Measurements from ENCODE around the gene METAP1. TPM values are rescaled to one million over a fixed set of nuclear protein-coding genes. Genes with fewer than 3 reads are reported as not detected.
"Not testable (repeated sequence)": the region's sequence is repeated elsewhere in the genome, so short reads cannot be mapped to it uniquely, and the experiment has no call there.

METAP1 gene
- total RNA-seq, 1 experiment from 2014 or later: 34.9 TPM

DNA sequence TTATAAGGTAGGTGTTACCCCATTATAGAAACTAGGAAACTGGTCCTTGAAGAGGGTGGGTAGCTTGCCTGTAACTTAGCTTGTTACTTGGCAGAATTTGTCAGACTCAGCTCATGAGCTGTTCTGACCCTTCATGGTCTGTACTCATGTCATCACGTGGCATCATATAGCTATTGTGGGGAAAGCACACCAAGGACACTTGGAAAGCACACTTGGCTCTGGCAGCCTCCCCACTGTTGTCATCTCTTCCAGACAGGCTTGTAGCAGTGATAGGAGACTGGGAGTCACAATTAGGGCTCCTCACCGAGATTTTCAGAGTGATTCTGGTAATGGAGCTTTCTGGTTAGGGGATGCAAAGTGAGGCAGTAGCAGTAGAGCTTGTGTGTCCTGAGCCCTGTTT lies 62.7 kb downstream of the METAP1 start:
- DNase-seq (ENCODE audit: low read depth): no peak

DNA sequence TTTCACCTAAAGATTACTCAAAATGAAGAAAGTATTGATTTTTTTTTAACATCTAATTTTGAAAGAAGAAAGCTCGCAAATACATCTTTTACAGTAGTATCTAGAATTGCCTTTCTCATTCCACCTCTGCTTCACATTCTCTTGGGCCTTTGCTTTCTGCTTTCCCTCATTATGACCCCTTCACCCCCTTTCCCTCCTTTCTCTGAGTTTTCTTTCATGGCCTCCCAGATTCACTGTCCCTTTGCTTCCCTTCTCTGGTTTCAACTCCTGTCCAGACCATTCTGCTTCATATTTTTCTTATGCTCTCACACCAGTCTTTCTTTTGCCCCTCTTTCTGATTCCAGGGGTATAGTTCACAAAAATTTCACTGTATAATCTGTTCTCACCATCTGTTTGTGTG lies 64.0 kb downstream of the METAP1 start:
- DNase-seq (ENCODE audit: low read depth): no peak

DNA sequence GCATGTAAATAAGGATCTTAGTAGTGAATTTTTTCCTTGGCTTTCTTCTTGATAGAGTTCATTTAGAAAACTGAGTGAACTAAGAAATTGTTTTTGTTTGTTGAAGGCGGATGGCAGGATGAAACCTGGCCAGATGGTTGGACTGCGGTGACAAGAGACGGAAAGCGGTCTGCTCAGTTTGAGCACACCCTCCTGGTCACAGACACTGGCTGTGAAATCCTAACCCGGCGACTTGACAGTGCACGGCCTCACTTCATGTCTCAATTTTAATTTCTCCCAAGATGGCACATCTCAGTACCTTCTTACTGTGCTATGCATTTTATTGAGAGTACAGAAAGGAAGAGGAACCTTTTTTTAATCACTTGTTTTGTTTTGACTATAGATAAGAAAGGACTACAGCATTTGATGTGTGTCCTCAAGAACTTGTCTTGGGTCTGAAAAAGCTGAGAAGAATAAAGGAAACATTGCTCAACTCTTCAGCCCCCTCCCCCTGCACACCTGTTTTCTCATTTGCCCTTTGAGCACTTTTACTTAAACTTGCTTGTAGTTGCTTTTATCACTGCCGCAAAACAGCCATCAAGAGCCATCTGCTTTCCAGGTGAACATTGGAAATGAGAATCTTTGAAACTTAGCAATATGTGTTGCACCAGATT lies 65.7 kb downstream of the METAP1 start:
- no peak for DNase-seq (ENCODE audit: low read depth)

DNA sequence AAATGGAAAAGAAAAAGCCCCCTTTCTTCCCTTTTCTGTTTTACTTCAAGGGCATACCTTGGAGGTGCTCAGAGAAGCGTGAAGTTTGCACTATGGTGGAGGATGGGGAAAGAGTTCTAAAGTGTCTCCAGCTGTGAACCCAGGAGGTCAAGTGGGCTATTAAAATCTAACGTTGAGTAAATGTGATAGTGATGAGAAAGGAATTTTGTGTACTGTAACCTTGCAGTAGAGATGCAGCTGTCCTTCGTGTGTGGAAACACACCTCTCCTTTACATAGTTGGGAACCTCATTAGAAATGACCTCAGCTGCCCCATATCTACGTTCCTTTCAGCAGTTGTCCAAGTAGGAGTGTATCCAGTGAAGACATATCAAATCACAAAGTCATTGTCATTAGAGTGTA lies 66.6 kb downstream of the METAP1 start:
- no peak for DNase-seq (ENCODE audit: low read depth)

DNA sequence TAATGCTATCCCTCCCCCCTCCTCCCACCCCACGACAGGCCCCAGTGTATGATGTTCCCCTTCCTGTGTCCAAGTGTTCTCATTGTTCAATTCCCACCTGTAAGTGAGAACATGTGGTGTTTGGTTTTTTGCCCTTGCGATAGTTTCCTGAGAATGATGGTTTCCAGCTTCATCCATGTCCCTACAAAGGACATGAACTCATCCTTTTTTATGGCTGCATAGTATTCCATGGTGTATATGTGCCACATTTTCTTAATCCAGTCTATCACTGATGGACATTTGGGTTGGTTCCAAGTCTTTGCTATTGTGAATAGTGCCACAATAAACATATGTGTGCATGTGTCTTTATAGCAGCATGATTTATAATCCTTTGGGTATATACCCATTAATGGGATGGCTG lies 70.0 kb downstream of the METAP1 start:
- DNase-seq (ENCODE audit: low read depth): not testable (repeated sequence)

DNA sequence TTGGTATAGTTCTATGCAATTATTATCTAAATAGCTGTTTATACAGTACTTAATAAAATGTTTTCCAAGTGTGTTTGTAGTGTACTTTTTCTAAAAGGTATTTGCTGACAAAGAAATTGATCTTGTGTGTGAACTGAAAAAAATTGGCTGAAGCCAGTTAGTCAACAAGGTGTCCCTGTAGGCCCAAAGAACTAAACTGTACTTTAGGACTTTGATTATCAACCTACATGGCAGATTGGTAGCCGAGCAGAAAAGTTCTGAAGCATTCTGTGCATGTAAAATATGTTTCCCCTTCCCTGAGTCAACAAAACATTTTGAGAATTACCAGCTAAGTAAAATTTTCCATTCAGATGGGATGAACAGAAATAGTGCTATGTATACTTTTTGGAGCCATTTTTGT lies 72.1 kb downstream of the METAP1 start:
- no peak for DNase-seq (ENCODE audit: low read depth)

DNA sequence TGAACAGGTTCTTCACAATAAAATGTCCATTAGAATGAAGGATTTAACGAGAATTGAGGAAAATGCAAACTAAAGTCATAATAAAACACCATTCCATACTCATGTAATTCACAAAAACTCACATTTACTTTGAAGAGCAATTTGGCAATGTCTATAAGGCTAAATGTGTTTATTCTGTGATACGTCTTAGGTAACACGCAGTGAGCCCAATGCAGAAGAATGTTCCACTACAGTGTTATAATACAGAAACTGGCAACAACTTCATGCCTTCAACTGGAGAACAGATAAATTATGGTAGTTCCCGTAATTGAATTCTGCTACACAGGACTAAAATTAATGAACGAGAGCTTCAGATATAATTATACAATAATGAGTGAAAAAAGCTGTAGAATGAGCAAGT lies 75.6 kb downstream of the METAP1 start:
- no peak for DNase-seq (ENCODE audit: low read depth)

DNA sequence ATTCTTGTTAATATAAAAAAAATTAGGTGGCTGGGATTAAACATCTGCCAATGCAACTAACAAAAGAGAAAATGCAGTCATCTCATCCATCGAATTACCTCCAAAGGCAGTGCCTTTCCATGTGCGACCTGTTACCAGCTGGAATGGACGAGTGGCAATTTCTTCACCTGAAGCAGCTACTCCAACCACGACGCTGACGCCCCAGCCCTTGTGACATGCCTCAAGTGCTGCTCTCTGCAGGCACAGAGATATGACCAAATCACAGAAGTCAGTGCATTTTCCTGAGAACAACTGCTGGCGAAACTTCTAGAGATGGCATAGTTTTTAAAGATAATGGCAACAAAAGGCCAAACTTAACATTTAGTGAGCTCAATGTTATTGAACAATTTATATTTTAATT lies 79.3 kb downstream of the METAP1 start:
- no peak for DNase-seq (ENCODE audit: low read depth)

DNA sequence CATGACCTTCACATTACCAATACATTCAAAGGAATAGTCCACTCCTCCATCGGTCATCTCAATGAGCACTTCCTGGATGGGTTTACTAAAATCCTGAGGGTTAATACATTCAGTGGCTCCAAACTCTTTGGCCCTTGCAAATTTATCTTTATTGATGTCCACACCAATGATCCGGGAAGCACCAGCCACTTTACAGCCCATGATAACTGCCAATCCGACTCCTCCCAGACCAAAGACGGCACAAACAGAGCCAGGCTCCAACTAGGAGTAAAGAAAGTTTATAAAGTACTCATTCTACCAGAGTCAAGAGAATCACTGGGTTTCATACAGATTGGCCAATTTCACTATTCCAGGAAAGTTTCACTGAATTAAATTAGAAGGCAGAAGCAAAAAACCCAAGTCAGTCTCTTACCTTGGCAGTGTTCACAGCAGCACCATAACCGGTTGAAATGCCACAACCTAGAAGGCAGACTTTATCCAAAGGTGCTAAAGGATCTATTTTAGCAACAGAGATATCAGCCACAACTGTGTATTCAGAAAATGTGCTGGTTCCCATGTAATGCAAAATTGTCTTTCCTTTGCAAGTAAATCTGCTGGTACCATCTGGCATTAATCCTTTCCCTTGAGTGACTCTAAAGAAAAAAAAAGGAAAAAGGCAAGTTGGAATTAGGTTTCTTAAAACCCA lies 80.9 kb downstream of the METAP1 start:
- DNase-seq (ENCODE audit: low read depth): no peak

DNA sequence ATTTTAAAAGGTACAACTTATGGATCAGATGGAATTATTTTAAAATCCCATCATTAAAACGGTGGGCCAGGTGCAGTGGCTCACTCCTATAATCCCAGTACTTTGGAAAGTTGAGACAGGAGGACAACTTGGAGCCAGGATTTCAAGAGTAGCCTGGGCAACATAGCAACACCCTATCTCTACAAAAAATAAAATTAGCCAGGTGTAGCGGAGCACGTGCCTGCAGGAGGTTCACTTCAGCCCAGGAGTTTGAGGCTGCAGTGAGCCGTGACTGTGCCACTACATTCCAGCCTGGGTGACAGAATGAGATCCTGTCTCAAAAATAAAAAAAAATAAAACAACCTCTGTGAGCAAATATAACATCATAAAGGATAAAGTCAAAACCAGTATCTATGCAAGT lies 81.7 kb downstream of the METAP1 start:
- no peak for DNase-seq (ENCODE audit: low read depth)

DNA sequence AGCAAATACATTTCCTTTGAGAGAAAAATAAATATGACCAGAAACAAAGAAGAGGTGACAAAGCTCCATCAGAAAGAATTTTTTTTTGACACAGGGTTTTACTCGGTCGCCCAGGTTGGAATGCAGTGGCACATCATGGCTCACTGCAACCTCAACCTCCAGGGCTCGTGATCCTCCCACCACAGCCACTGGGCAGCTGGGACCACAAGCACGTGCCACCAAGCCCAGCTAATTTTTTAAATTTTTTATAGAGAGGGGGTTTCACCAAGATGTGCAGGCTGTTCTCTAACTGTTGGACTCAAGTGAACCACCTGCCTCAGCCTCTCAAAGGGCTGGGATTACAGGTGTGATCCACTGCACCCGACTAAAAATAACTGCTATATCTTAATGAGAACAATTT lies 82.8 kb downstream of the METAP1 start:
- no peak for DNase-seq (ENCODE audit: low read depth)

DNA sequence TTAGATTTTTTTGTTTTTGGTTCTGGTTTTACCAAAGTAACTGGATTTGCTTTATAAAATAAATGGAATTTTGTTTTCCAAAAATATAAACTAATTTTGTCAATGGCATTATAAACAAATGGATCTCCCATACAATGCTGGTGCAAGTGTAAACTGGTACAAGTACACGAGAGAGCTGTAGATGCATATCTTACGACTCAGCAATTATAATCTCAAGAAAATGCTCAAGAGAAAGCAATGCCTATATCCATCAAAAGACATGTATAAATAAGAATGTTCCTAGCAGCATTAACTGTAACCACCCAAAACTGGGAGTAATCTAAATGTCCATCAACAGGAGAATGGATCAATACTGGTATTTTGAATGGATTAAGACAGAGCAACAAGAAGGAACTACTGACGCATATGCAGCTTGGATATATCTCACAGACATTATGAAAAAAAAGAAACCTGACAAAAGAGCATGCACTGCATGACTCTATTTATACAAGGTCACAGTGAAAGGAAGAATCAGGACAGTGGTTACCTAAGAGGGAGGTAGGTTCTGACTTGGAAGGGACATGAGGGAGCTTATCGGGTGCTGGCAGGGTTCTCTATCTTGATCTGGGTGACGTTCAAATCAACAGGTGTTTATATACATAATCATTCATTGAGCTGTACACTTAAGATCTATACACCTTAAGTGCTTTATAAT lies 83.6 kb downstream of the METAP1 start:
- DNase-seq (ENCODE audit: low read depth): no peak

DNA sequence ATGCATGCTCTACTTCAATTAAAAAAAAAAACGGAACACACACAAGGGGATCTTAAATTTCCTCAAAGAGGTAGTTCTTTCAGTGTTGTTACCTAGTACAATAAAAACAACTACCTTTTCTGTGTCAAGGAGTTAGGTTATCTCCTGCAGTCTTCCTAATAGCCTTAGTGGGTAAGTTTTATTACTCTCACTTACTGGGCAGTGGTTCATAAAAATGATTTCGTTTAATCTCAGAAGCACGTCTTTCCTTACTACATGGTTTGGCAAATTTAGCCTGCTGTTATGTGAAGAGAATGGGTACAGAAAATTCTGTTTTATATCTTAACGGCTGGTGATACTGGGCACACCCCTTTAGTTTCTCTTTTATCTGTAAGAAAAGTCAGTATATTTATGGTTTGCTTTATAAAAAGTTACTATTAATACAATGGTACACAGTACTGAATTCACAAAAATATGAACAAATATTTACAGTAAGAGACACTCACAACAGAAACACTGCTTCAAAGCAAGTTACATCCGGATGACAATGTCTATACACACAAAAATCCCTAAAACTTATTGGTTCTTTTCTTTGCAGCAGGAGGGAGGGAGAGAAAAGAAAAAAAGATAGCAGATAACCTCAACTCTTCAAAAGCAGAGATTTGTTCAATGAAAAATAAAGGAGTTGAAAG lies 84.2 kb downstream of the METAP1 start:
- DNase-seq (ENCODE audit: low read depth): no peak

DNA sequence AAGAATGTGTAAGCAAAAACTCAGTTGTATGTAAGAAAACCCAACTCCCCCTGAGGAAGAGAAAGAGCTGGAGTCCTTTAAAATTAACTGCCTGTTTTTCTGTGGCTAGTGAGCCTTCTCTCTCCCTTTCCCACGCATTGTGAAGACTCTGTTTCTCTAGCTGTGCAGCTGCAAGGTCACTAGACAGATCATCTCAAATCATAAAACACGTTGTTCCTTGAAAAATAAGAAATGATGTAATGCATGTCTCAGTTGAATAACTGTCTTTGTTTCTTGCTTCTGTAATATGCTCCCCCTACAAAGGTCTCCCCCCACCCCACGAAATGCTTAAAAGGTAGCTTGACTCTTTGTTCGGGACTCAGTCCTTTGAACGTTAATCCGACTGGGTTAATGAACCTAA lies 85.3 kb downstream of the METAP1 start:
- not testable (repeated sequence) for DNase-seq (ENCODE audit: low read depth)

DNA sequence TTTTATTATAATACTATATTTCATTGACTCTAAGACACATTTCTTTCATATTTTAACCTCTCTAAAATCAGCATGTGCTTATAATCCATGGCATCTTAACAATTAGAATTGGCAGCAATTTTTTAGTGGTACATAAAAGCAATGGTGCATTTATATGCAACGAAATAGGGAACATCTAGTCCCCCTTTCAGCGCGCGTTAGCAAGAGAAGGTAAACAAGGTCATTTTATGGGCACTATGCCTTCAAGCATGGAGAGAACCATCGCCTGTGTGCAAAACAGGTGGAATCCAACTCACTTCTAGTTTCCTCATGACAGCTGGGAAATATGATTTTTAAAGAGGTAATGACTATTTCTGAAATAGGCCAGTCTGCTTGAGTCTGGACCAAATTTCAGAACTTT lies 86.7 kb downstream of the METAP1 start:
- no peak for DNase-seq (ENCODE audit: low read depth)

DNA sequence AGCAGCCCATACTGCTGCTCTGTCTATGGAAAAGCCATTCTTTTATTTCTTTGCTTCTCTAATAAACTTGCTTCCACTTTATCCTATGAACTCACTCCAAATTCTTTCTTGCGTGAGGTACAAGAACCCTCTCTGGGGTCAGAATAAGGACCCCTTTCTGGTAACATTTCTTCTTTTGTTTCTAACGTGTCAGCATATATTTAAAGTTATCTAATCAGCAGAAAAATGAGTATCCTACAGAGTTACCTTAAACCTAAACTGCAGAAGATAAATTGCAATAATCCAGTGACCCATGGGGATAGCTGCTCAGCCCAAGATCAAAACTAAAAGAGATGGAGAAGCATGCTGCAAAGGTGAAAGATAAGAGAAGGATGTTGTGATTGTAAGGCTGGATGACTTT lies 89.1 kb downstream of the METAP1 start:
- no peak for DNase-seq (ENCODE audit: low read depth)

DNA sequence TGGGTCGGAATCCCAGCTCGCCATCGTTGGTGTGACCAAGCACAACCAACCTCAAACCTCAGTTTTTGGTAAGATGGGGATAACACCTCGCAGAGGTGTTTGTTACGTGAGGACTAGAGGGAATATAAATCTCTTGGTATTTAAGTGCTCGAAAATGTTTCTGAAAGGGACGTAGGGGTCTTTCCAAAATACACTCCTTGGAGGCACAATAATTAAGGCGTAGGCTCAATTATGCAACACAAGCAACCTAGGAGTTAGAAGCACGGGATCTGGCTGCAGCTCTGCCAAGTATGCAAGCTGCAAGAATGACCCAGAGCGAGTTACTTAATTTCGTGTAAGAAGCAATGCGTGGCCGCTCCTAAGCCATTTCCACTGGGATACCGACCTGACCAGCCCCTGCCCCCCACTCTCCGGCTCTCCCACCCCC lies 92.5 kb downstream of the METAP1 start:
- DNase-seq (ENCODE audit: low read depth): peak; percentile 11

DNA sequence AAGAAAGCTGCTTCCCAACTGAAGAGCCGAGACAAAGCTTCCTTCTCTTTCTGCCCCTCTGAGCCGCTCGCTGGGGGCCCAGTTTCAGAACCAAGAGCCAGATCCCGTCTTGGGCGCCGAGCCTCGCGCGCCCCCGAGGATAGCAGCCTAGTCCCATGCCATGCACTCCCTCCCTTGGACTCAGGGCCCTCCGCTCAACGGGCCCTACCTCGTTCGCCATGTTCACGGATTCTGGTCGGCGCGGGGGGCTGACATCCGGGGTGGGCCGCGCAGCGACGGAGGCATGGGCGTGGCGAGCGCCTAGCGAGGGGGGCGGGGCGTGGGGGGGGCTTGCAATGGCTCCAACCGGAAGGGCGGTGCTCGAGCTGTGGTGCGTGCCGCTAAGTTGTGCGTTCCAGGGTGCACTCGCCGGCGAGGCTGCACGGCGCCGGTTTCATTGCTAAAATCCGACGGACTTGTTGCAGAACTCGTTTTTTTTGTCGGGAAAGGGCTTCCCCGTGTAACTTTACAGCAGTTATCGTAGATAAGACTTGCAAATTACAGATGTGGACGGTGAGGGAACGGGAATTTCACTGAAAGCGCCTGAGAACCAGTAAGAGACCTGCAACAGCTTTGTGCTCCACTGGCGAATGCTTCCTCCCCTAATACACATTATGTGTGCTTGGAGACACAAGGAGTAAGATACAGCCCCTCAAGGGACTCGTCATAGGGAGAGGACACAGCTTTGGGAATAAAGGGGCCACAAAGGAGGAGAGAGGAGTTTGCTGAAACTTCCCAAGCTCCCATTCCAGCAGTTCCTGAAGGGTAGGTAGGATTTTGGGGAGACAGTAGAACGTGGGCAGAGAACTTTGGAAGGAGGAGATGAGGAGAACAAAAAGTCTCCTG lies 93.2 kb downstream of the METAP1 start, which contains the start of gene ADH5:
ADH5 (minus strand) TSS at position 308 of the 885 bp plus-strand sequence; CDS start at position 220, 88 bp downstream.
- DNase-seq (ENCODE audit: low read depth): peak; percentile 82

DNA sequence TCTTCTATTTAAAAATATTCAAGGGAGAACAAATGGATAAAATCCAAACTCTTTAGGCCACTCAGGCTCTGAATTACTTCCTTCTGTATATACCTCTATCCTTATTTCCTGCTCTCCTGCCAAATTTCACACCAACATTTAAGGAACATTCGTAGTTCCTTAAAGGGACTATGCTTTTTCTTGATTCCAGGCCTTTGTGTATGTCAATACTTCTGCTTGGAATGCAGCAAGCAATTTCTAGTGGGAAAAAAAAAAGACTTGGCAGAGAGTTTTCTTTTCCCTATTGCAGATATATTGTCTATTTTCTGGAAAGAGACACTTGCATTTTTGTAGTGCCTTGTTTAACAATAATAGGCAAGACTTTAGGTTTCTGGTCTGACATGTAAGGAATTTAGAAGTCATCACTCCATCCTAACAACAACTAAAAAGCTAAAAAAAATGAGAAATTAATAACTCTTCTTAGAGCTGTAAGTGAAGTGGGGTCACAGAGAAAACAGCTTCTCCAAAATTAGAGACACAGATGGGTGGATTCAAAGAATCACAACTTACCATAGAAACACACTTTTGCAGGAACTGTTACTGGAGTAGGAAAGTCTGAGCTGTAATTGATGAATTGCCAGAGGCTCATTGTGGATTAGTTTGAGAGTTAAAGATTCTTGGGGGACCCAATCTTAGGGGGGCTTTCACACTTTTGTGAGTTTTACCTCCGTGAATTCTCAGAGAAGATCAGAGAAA lies 95.1 kb downstream of the METAP1 start:
- no peak for DNase-seq (ENCODE audit: low read depth)

DNA sequence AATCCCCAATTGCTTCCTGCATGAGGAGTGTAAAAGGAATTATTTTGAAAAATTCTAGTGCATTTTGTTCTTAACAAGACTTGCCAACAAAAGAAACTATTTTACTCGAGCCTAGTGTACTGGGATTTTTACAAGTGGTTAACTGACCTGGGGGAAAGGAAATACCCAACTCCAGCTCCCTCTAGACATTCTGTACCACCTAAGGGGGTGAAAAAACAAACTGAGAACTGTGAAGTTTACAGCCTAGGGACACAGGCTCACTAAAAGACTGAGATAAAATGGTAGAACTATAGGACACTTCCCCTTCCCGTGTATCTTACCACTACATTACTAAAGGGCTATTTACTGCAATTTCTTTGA lies 95.7 kb downstream of the METAP1 start:
- DNase-seq (ENCODE audit: low read depth): no peak

DNA sequence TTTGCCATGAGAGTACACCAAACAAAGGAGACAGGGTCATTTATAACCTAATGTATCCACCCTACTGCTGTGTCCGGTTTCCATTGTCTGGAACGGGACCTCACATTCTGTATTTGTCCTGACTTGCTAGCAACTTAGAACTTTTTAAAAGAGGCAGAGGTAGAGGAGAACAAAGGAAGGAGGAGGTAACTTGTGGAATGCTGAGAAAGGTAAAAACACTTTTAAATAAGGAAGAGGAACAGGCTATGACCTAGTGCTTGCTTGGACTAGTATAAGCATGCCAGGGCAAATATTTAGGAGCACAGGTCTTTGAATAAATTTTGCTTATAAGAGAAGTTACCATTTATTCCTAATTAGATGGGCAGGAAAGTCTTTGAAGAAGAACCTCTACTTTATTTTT lies 96.3 kb downstream of the METAP1 start:
- DNase-seq (ENCODE audit: low read depth): not testable (repeated sequence)
